Spleen (tissue), 7 donors: ENCODE measurements around the gene CENPL.

Experiments
- CTCF ChIP-seq, 11 experiments: fragments of 200-600 bp in 7 of 11; fragments of 450-650 bp in 4 of 11; sonication (generic) in 4 of 11; IDR thresholded peaks in 8 of 11; conservative IDR thresholded peaks in 3 of 11; 1 replicate in 7 of 11; 2 replicates in 4 of 11; pipeline versions ENCODE4 v1.4.0 to v1.8.0; 2016 to 2021; ENCODE audit warnings: antibody characterized with exemption in 11 of 11, inconsistent platforms in 4 of 11, mild to moderate bottlenecking in 1 of 11
- POLR2AphosphoS5 ChIP-seq, 3 donors: sonication (generic); formaldehyde crosslinking; IDR thresholded peaks; one replicate each; pipeline ENCODE4 v1.5.1; 2017; ENCODE audit warnings: antibody characterized with exemption in 3 of 3
- donor health status: DM: no; HTN: no; CAD: no; lungs with moderate emphysema.
- donor health status: DM: no; HTN: no; CAD: no.
- donor health status: DM: no; HTN: no; CAD: no.

- TF ChIP-seq CTCF (IDR thresholded peaks at IDR 0.05 in 8 of 11, conservative IDR thresholded peaks at IDR 0.05 in 3 of 11) (no peak), POLR2AphosphoS5 (IDR thresholded peaks at IDR 0.05) (no peak)
These were observed 65.7 kb downstream of the CENPL start for GRCh38 chr1:173758980-173759379.
